Activated CD8-positive, alpha-beta T cell treated with anti-CD3 and anti-CD28 coated beads for 36 hours (primary cell): ENCODE data around the gene RAX. TPM values are rescaled to one million over a fixed set of nuclear protein-coding genes. Genes with fewer than 3 reads are reported as not detected.
"Not testable (repeated sequence)": the region's sequence is repeated elsewhere in the genome, so short reads cannot be mapped to it uniquely, and the experiment has no call there.

Source experiments
- ATAC-seq: fragments of 200-7000 bp; cut with Tn5 transposase; one replicate; pipeline ENCODE4 v1.10.0; 2021; ENCODE audit warnings: mild to moderate bottlenecking, moderate library complexity
- CTCF ChIA-PET: fragments of 350-600 bp; sonication (Branson Sonifier 250); formaldehyde crosslinking; loops from one replicate; lab custom pipeline; 2021; ENCODE audit warnings: antibody characterized with exemption; lab: Charles Lee
- POLR2A ChIA-PET: fragments of 350-600 bp; sonication (Branson Sonifier 250); formaldehyde crosslinking; loops from one replicate; lab custom pipeline; 2021; ENCODE audit warnings: antibody characterized with exemption; lab: Charles Lee
- DNase-seq: peaks from one replicate; pipeline ENCODE4 v3.0.0-alpha.2; 2020
- H3K27ac Mint-ChIP-seq: one replicate; pipeline ENCODE4 v1.8.0; 2021; ENCODE audit warnings: mild to moderate bottlenecking, mixed read lengths
- H3K27me3 Mint-ChIP-seq: one replicate; pipeline ENCODE4 v1.8.0; 2021; ENCODE audit warnings: mixed read lengths
- H3K36me3 Mint-ChIP-seq: one replicate; pipeline ENCODE4 v1.8.0; 2021; ENCODE audit warnings: low read depth, mixed read lengths
- H3K4me1 Mint-ChIP-seq: one replicate; pipeline ENCODE4 v1.8.0; 2021; ENCODE audit warnings: low read depth, mixed read lengths
- H3K4me3 Mint-ChIP-seq: one replicate; pipeline ENCODE4 v1.8.0; 2021; ENCODE audit warnings: mild to moderate bottlenecking, moderate library complexity, mixed read lengths
- H3K9me3 Mint-ChIP-seq: one replicate; pipeline ENCODE4 v1.8.0; 2021; ENCODE audit warnings: mixed read lengths
- CTCF ChIP-seq: fragments of 200-600 bp; IDR thresholded peaks from one replicate; pipeline ENCODE4 v1.8.0; 2022; ENCODE audit warnings: antibody characterized with exemption, mild to moderate bottlenecking
- intact Hi-C: fragments of 100-400 bp; cut with micrococcal nuclease; formaldehyde crosslinking; loops from one replicate; pipeline ENCODE4 v1.10.0; 2022
- total RNA-seq, 2 experiments: library from RNA; stranded (reverse); gene quantifications; one replicate each; pipeline ENCODE4 v1.2.3, GENCODE V29; 2021

Gene RAX
- total RNA-seq, 2 experiments from 2014 or later = not detected

GRCh38 chr18:59263661-59264060, 9.6 kb downstream of the RAX start:
- H3K9me3 Mint-ChIP-seq = peaks cover 2% of the 10 kb centered on the region
- ChIA-PET POLR2A (no interaction called here), CTCF (interaction anchor here (0.7 to 3.1 kb wide), 2 partner anchors 14 to 139 kb away, joined by 5 to 12 read pairs; no protein-coding TSS in a partner anchor)
- DNase-seq (no peak), ATAC-seq (no peak)
- no peaks in the 10 kb centered on the region for H3K36me3 Mint-ChIP-seq
- no peak overlapping the region for H3K4me3 Mint-ChIP-seq
- H3K4me1 Mint-ChIP-seq = peaks cover 13% of the 10 kb centered on the region
- intact Hi-C loops = loop anchor here (10.0 kb wide), 1 partner anchor 179 kb away; no protein-coding TSS in a partner anchor
- H3K27ac Mint-ChIP-seq = no peak overlapping the region
- TF ChIP-seq CTCF = no peak
- H3K27me3 Mint-ChIP-seq = peaks cover 81% of the 10 kb centered on the region

GRCh38 chr18:59262243-59262642, 11.0 kb downstream of the RAX start:
- CTCF ChIA-PET, H3K36me3 Mint-ChIP-seq, H3K27ac Mint-ChIP-seq, DNase-seq, H3K9me3 Mint-ChIP-seq, H3K4me1 Mint-ChIP-seq, H3K4me3 Mint-ChIP-seq, POLR2A ChIA-PET, ATAC-seq: not testable (repeated sequence)
- intact Hi-C loops = loop anchor here (10.0 kb wide), 1 partner anchor 177 kb away; no protein-coding TSS in a partner anchor
- peaks cover 69% of the 10 kb centered on the region for H3K27me3 Mint-ChIP-seq

GRCh38 chr18:59261842-59262241, 11.4 kb downstream of the RAX start:
- CTCF ChIA-PET, ATAC-seq, DNase-seq: not testable (repeated sequence)

GRCh38 chr18:59255491-59255890, 17.8 kb downstream of the RAX start:
- H3K36me3 Mint-ChIP-seq, intact Hi-C loops, POLR2A ChIA-PET, CTCF ChIA-PET, ATAC-seq, H3K4me3 Mint-ChIP-seq, H3K4me1 Mint-ChIP-seq, H3K27ac Mint-ChIP-seq, DNase-seq, H3K9me3 Mint-ChIP-seq: not testable (repeated sequence)
- peaks cover 31% of the 10 kb centered on the region for H3K27me3 Mint-ChIP-seq

More at GRCh38 chr18:59261842-59262241, 11.4 kb downstream of the RAX start:
- H3K36me3 Mint-ChIP-seq, H3K4me3 Mint-ChIP-seq, H3K9me3 Mint-ChIP-seq, H3K4me1 Mint-ChIP-seq, POLR2A ChIA-PET, H3K27ac Mint-ChIP-seq: not testable (repeated sequence)
- H3K27me3 Mint-ChIP-seq = peaks cover 65% of the 10 kb centered on the region
- intact Hi-C loops = loop anchor here (10.0 kb wide), 1 partner anchor 177 kb away; no protein-coding TSS in a partner anchor

- ATAC-seq (peak; percentile 49), DNase-seq (peak; percentile 57)
- Mint-ChIP-seq H3K9me3 (no peaks in the 10 kb centered on the region), H3K36me3 (no peaks in the 10 kb centered on the region), H3K27ac (no peak overlapping the region), H3K4me3 (no peak overlapping the region), H3K27me3 (peaks cover 35% of the 10 kb centered on the region), H3K4me1 (no peaks in the 10 kb centered on the region)
- POLR2A ChIA-PET = no interaction called here
- peak; percentile 63 for TF ChIP-seq CTCF
- intact Hi-C loops = loop anchor here (2.0 to 5.0 kb wide), 2 partner anchors 58 to 154 kb away; no protein-coding TSS in a partner anchor
- CTCF ChIA-PET = interaction anchor here (0.6 to 4.3 kb wide), 25 partner anchors 11 to 153 kb away, joined by 3 to 71 read pairs (median 5); partner anchors contain the start of gene GRP
These were observed 24.0 kb downstream of the RAX start for GRCh38 chr18:59249199-59249774.

- Mint-ChIP-seq H3K9me3 (no peaks in the 10 kb centered on the region), H3K36me3 (no peaks in the 10 kb centered on the region), H3K4me1 (no peaks in the 10 kb centered on the region), H3K4me3 (no peak overlapping the region), H3K27ac (no peak overlapping the region), H3K27me3 (peaks cover 29% of the 10 kb centered on the region)
- ATAC-seq = no peak
- no peak for TF ChIP-seq CTCF
- intact Hi-C loops = loop anchor here (5.0 kb wide), 1 partner anchor 61 kb away; no protein-coding TSS in a partner anchor
- POLR2A ChIA-PET = no interaction called here
- DNase-seq = no peak
- CTCF ChIA-PET = no interaction called here
These were observed 26.5 kb downstream of the RAX start for GRCh38 chr18:59246796-59247195.
